Naive thymus-derived CD4-positive, alpha-beta T cell (primary cell): ENCODE measurements around the gene PIGT. TPM values are rescaled to one million over a fixed set of nuclear protein-coding genes. Genes with fewer than 3 reads are reported as not detected.

Experiments used
- ATAC-seq: fragments of 150-1000 bp; cut with Tn5 transposase; 2 replicates; pipeline ENCODE4 v1.10.0; 2021; ENCODE audit warnings: mild to moderate bottlenecking, moderate library complexity
- CTCF ChIA-PET: fragments of 350-600 bp; sonication (Branson Sonifier 250); formaldehyde crosslinking; loops from one replicate; lab custom pipeline; 2021; ENCODE audit warnings: antibody characterized with exemption; lab: Charles Lee
- POLR2A ChIA-PET: fragments of 350-600 bp; sonication (Branson Sonifier 250); formaldehyde crosslinking; loops from one replicate; lab custom pipeline; 2021; ENCODE audit warnings: antibody characterized with exemption, inconsistent platforms; lab: Charles Lee
- DNase-seq, 9 donors: peaks; one replicate each; pipeline versions ENCODE4 v3.0.0 to v3.0.0-alpha.2; 2020 to 2022; ENCODE audit warnings: mixed read lengths in 1 of 9
- H3K27ac ChIP-seq: one replicate; pipeline ENCODE4 v1.7.0; 2013; ENCODE audit warnings: mild to moderate bottlenecking, low read depth, low read length, moderate library complexity
- H3K27me3 ChIP-seq, 2 donors: one replicate each; pipeline ENCODE4 v1.7.0; 2013; ENCODE audit warnings: low read length in 2 of 2, mild to moderate bottlenecking in 2 of 2, moderate library complexity in 2 of 2; ENCODE audit not compliant: control insufficient read depth in 2 of 2, insufficient read depth in 2 of 2
- H3K36me3 ChIP-seq, 3 experiments: 1 replicate in 2 of 3; 2 replicates in 1 of 3; pipeline ENCODE4 v1.7.0; 2013; ENCODE audit warnings: low read length in 3 of 3, mild to moderate bottlenecking in 3 of 3, moderate library complexity in 1 of 3; ENCODE audit not compliant: insufficient read depth in 3 of 3, control insufficient read depth in 2 of 3
- H3K4me1 ChIP-seq, 2 donors: one replicate each; pipeline ENCODE4 v1.7.0; 2013; ENCODE audit warnings: low read length in 2 of 2, mild to moderate bottlenecking in 2 of 2, moderate library complexity in 1 of 2; ENCODE audit not compliant: control insufficient read depth in 2 of 2, insufficient read depth in 2 of 2
- H3K4me3 ChIP-seq: 2 replicates; pipeline ENCODE4 v1.7.0; 2013; ENCODE audit warnings: mild to moderate bottlenecking, low read length
- H3K9me3 ChIP-seq, 3 experiments: 1 replicate in 2 of 3; 2 replicates in 1 of 3; pipeline ENCODE4 v1.7.0; 2013; ENCODE audit warnings: low read length in 3 of 3; ENCODE audit not compliant: control insufficient read depth in 2 of 3
- H3K27ac Mint-ChIP-seq, 9 donors: one replicate each; pipeline ENCODE4 v1.8.0; 2020 to 2022; ENCODE audit warnings: mixed read lengths in 9 of 9, mild to moderate bottlenecking in 8 of 9, moderate library complexity in 5 of 9, inconsistent platforms in 2 of 9
- H3K27me3 Mint-ChIP-seq, 5 donors: one replicate each; pipeline ENCODE4 v1.8.0; 2021 to 2022; ENCODE audit warnings: mixed read lengths in 5 of 5, mild to moderate bottlenecking in 1 of 5
- H3K36me3 Mint-ChIP-seq, 5 donors: one replicate each; pipeline ENCODE4 v1.8.0; 2020 to 2022; ENCODE audit warnings: mixed read lengths in 5 of 5, mild to moderate bottlenecking in 3 of 5, inconsistent platforms in 1 of 5
- H3K4me1 Mint-ChIP-seq, 7 donors: one replicate each; pipeline ENCODE4 v1.8.0; 2020 to 2022; ENCODE audit warnings: mixed read lengths in 7 of 7, mild to moderate bottlenecking in 3 of 7, inconsistent platforms in 1 of 7
- H3K4me3 Mint-ChIP-seq, 10 donors: one replicate each; pipeline ENCODE4 v1.8.0; 2020 to 2022; ENCODE audit warnings: mild to moderate bottlenecking in 10 of 10, mixed read lengths in 10 of 10, moderate library complexity in 6 of 10, inconsistent platforms in 2 of 10
- H3K9me3 Mint-ChIP-seq, 11 donors: one replicate each; pipeline ENCODE4 v1.8.0; 2020 to 2022; ENCODE audit warnings: mixed read lengths in 11 of 11, mild to moderate bottlenecking in 4 of 11, inconsistent platforms in 1 of 11, moderate library complexity in 1 of 11
- intact Hi-C, 2 donors: fragments of 100-400 bp; cut with micrococcal nuclease; formaldehyde crosslinking; loops; one replicate each; pipeline ENCODE4 v1.15.1; 2023
- polyA plus RNA-seq, 2 donors: library from polyadenylated mRNA; unstranded; fragments of 300-500 nt; fragmentation: Illumina TruSeq; gene quantifications; one replicate each; pipeline ENCODE4 v1.2.3, GENCODE V29; 2021
- total RNA-seq, 6 experiments: library from RNA in 5 of 6; stranded (reverse) in 5 of 6; gene quantifications; 1 replicate in 5 of 6; 2 replicates in 1 of 6; pipeline ENCODE4 v1.2.3 and lab custom pipeline; 2021 to 2026

PIGT gene
- total and polyA plus RNA-seq, 7 experiments from 2014 or later = 78.7 to 140 (median 85.0) TPM

GRCh38 chr20:45392733-45393132 is 23.2 kb upstream of the PIGT start:
- H3K4me1 Mint-ChIP-seq = no peaks in the 10 kb centered on the region
- H3K4me1 ChIP-seq = no peaks in the 10 kb centered on the region
- peaks cover 0 to 3% (median 0%) of the 10 kb centered on the region in 11 donors for H3K9me3 Mint-ChIP-seq
- H3K27me3 Mint-ChIP-seq = no peaks in the 10 kb centered on the region
- no peaks in the 10 kb centered on the region for H3K9me3 ChIP-seq
- no peak overlapping the region for H3K27ac Mint-ChIP-seq
- H3K36me3 Mint-ChIP-seq = peaks cover 0 to 29% (median 5%) of the 10 kb centered on the region in 5 donors
- no peak overlapping the region for H3K4me3 ChIP-seq
- ChIA-PET POLR2A (no interaction called here), CTCF (no interaction called here)
- DNase-seq = no peak
- H3K27me3 ChIP-seq = no peaks in the 10 kb centered on the region
- intact Hi-C loops = no loop called here
- H3K27ac ChIP-seq = no peak overlapping the region
- no peak for ATAC-seq
- no peak overlapping the region for H3K4me3 Mint-ChIP-seq
- no peaks in the 10 kb centered on the region for H3K36me3 ChIP-seq

GRCh38 chr20:45394221-45395113 is 21.5 kb upstream of the PIGT start:
- no peak for ATAC-seq
- H3K4me1 Mint-ChIP-seq = no peaks in the 10 kb centered on the region
- Histone ChIP-seq H3K27ac (no peak overlapping the region), H3K4me1 (no peaks in the 10 kb centered on the region), H3K27me3 (no peaks in the 10 kb centered on the region), H3K9me3 (no peaks in the 10 kb centered on the region), H3K4me3 (no peak overlapping the region), H3K36me3 (no peaks in the 10 kb centered on the region)
- H3K4me3 Mint-ChIP-seq = no peak overlapping the region
- H3K9me3 Mint-ChIP-seq = peaks cover 0 to 4% (median under 1%) of the 10 kb centered on the region in 11 donors
- no peaks in the 10 kb centered on the region for H3K27me3 Mint-ChIP-seq
- POLR2A ChIA-PET = no interaction called here
- intact Hi-C loops = no loop called here
- no peak for DNase-seq
- CTCF ChIA-PET = no interaction called here
- peaks cover 1 to 35% (median 3%) of the 10 kb centered on the region in 5 donors for H3K36me3 Mint-ChIP-seq
- no peak overlapping the region for H3K27ac Mint-ChIP-seq

- CTCF ChIA-PET = no interaction called here
- no peak overlapping the region for H3K27ac ChIP-seq
- no peak overlapping the region for H3K4me3 ChIP-seq
- intact Hi-C loops = no loop called here
- H3K36me3 Mint-ChIP-seq = peaks cover 6 to 38% (median 9%) of the 10 kb centered on the region in 5 donors
- H3K4me1 ChIP-seq = no peaks in the 10 kb centered on the region
- H3K27me3 Mint-ChIP-seq = no peaks in the 10 kb centered on the region
- H3K27me3 ChIP-seq = no peaks in the 10 kb centered on the region
- POLR2A ChIA-PET = no interaction called here
- no peak for ATAC-seq
- no peaks in the 10 kb centered on the region for H3K36me3 ChIP-seq
- no peak for DNase-seq
- peaks cover 0 to 1% (median 0%) of the 10 kb centered on the region in 3 experiments for H3K9me3 ChIP-seq
- no peaks in the 10 kb centered on the region for H3K4me1 Mint-ChIP-seq
- H3K9me3 Mint-ChIP-seq = peaks cover 3 to 9% (median 6%) of the 10 kb centered on the region in 11 donors
- H3K4me3 Mint-ChIP-seq = no peak overlapping the region
- H3K27ac Mint-ChIP-seq = no peak overlapping the region
Observed at GRCh38 chr20:45395114-45395415, 20.9 kb upstream of the PIGT start.

- H3K4me3 Mint-ChIP-seq = no peak overlapping the region
- ATAC-seq (no peak), DNase-seq (no peak)
- no peaks in the 10 kb centered on the region for H3K4me1 ChIP-seq
- peaks cover 8 to 45% (median 19%) of the 10 kb centered on the region in 5 donors for H3K36me3 Mint-ChIP-seq
- intact Hi-C loops = no loop called here
- peaks cover 0 to 3% (median 0%) of the 10 kb centered on the region in 3 experiments for H3K36me3 ChIP-seq
- CTCF ChIA-PET = interaction anchor here (1.0 kb wide), 1 partner anchor 17 kb away, joined by 3 read pairs; the partner anchor contains the start of gene PIGT
- H3K27ac Mint-ChIP-seq = no peak overlapping the region
- no peak overlapping the region for H3K27ac ChIP-seq
- H3K27me3 Mint-ChIP-seq = peaks cover 0 to 2% (median 0%) of the 10 kb centered on the region in 5 donors
- peaks cover 5 to 27% (median 16%) of the 10 kb centered on the region in 11 donors for H3K9me3 Mint-ChIP-seq
- POLR2A ChIA-PET = interaction anchor here (1.0 kb wide), 1 partner anchor 17 kb away, joined by 3 read pairs; the partner anchor contains the start of gene PIGT
- no peaks in the 10 kb centered on the region for H3K27me3 ChIP-seq
- peaks cover 0 to 15% (median 0%) of the 10 kb centered on the region in 3 experiments for H3K9me3 ChIP-seq
- H3K4me1 Mint-ChIP-seq = no peaks in the 10 kb centered on the region
- H3K4me3 ChIP-seq = no peak overlapping the region
Observed at GRCh38 chr20:45399018-45399417, 16.9 kb upstream of the PIGT start.

- ATAC-seq (no peak), DNase-seq (no peak)
- H3K9me3 Mint-ChIP-seq = peaks cover 5 to 27% (median 16%) of the 10 kb centered on the region in 11 donors
- Histone ChIP-seq H3K4me1 (no peaks in the 10 kb centered on the region), H3K27me3 (no peaks in the 10 kb centered on the region), H3K9me3 (peaks cover 0 to 15% (median 0%) of the 10 kb centered on the region in 3 experiments), H3K4me3 (no peak overlapping the region), H3K36me3 (peaks cover 0 to 3% (median 0%) of the 10 kb centered on the region in 3 experiments), H3K27ac (no peak overlapping the region)
- peaks cover 8 to 41% (median 19%) of the 10 kb centered on the region in 5 donors for H3K36me3 Mint-ChIP-seq
- ChIA-PET POLR2A (no interaction called here), CTCF (no interaction called here)
- no peak overlapping the region for H3K4me3 Mint-ChIP-seq
- no peak overlapping the region for H3K27ac Mint-ChIP-seq
- intact Hi-C loops = no loop called here
- H3K27me3 Mint-ChIP-seq = peaks cover 0 to 12% (median 0%) of the 10 kb centered on the region in 5 donors
- H3K4me1 Mint-ChIP-seq = peaks cover 5 to 9% (median 8%) of the 10 kb centered on the region in 7 donors
Observed at GRCh38 chr20:45400346-45401031, 15.5 kb upstream of the PIGT start.

- Mint-ChIP-seq H3K36me3 (peaks cover 8 to 28% (median 19%) of the 10 kb centered on the region in 5 donors), H3K9me3 (peaks cover 5 to 27% (median 16%) of the 10 kb centered on the region in 11 donors), H3K4me3 (peak overlapping the region in 1 of 10 donors; percentile 26), H3K27ac (no peak overlapping the region), H3K4me1 (peaks cover 5 to 19% (median 18%) of the 10 kb centered on the region in 7 donors), H3K27me3 (peaks cover 0 to 19% (median 0%) of the 10 kb centered on the region in 5 donors)
- intact Hi-C loops = no loop called here
- CTCF ChIA-PET = interaction anchor here (1.1 kb wide), 1 partner anchor 29 kb away, joined by 4 read pairs; no protein-coding TSS in a partner anchor
- Histone ChIP-seq H3K9me3 (peaks cover 0 to 15% (median 0%) of the 10 kb centered on the region in 3 experiments), H3K4me3 (no peak overlapping the region), H3K36me3 (peaks cover 0 to 4% (median 3%) of the 10 kb centered on the region in 3 experiments), H3K27ac (no peak overlapping the region), H3K27me3 (no peaks in the 10 kb centered on the region), H3K4me1 (peaks cover 0 to 7% of the 10 kb centered on the region in 2 donors)
- POLR2A ChIA-PET = interaction anchor here (1.3 kb wide), 1 partner anchor 13 kb away, joined by 6 read pairs; the partner anchor contains the start of gene PIGT
- no peak for ATAC-seq
- no peak for DNase-seq
Observed at GRCh38 chr20:45402946-45403345, 13.0 kb upstream of the PIGT start.
